Kidney (tissue), 14 donors: ENCODE results near the gene TRPC4AP. TPM values are rescaled to one million over a fixed set of nuclear protein-coding genes. Genes with fewer than 3 reads are reported as not detected.
A peak's percentile ranks its signal among the peaks of the same experiment; 100 is the strongest.

Experiments
- DNase-seq, 5 donors: peaks; one replicate each; pipeline ENCODE4 v3.0.0-alpha.2; 2013 to 2020
- FAIRE-seq: peaks from 2 replicates; lab custom pipeline; 2012; peaks lifted over from hg19 to GRCh38; lab: Jason Lieb, UNC
- H3K27ac ChIP-seq, 2 donors: one replicate each; pipeline ENCODE4 v1.7.0; 2013; ENCODE audit warnings: low read depth in 2 of 2, low read length in 2 of 2, inconsistent platforms in 1 of 2
- H3K27me3 ChIP-seq: one replicate; pipeline ENCODE4 v1.7.1; 2013; ENCODE audit warnings: low read length, inconsistent platforms; ENCODE audit not compliant: control insufficient read depth, insufficient read depth
- H3K36me3 ChIP-seq, 3 donors: one replicate each; pipeline versions ENCODE4 v1.7.0 to v1.7.1; 2013; ENCODE audit warnings: low read length in 3 of 3, control low read depth in 1 of 3, inconsistent platforms in 1 of 3; ENCODE audit not compliant: insufficient read depth in 3 of 3, control insufficient read depth in 2 of 3
- H3K4me1 ChIP-seq, 3 donors: one replicate each; pipeline versions ENCODE4 v1.7.0 to v1.7.1; 2013; ENCODE audit warnings: low read length in 3 of 3, inconsistent platforms in 1 of 3, low read depth in 1 of 3; ENCODE audit not compliant: control insufficient read depth in 2 of 3, insufficient read depth in 2 of 3
- H3K4me3 ChIP-seq, 3 donors: one replicate each; pipeline versions ENCODE4 v1.7.0 to v1.8.1; 2013; ENCODE audit warnings: low read length in 3 of 3, control low read depth in 1 of 3, inconsistent platforms in 1 of 3
- H3K9ac ChIP-seq, 3 donors: one replicate each; pipeline versions ENCODE4 v1.7.0 to v1.7.1; 2013; ENCODE audit warnings: low read length in 3 of 3, control low read depth in 1 of 3, inconsistent platforms in 1 of 3
- H3K9me3 ChIP-seq, 3 donors: one replicate each; pipeline versions ENCODE4 v1.7.0 to v1.7.1; 2013; ENCODE audit warnings: low read length in 3 of 3, control low read depth in 1 of 3, inconsistent platforms in 1 of 3; ENCODE audit not compliant: control insufficient read depth in 2 of 3, insufficient read depth in 1 of 3
- CTCF ChIP-seq: IDR thresholded peaks from 3 replicates; pipeline ENCODE4 v1.5.1; 2012; ENCODE audit warnings: mild to moderate bottlenecking, moderate library complexity, borderline replicate concordance; ENCODE audit not compliant: insufficient read depth; ENCODE audit errors: extremely low read depth
- intact Hi-C: fragments of 100-400 bp; cut with DNase I; formaldehyde crosslinking; loops from one replicate; pipeline ENCODE4 v1.11.1; 2022
- polyA plus RNA-seq: library from polyadenylated mRNA; stranded (reverse); fragments of 350-450 nt; fragmentation: Illumina TruSeq; extraction: RNeasy Lipid Tissue Mini Kit (QIAGEN cat#74804); gene quantifications from one replicate; pipeline ENCODE4 v1.2.3, GENCODE V29; 2014; ENCODE audit warnings: low read depth, low replicate concordance; ENCODE audit not compliant: insufficient read depth
- total RNA-seq: library from RNA; stranded (reverse); fragmentation: NEBNext Ultra II Directional; extraction: Animal tissue kit (Norgen Biotek cat#: 25700); gene quantifications from one replicate; pipeline ENCODE4 v1.2.1, GENCODE V29; 2021
- donor health status: control.
- donor health status: control.
- donor health status: control.
- donor health status: control.
- donor health status: control.
- donor health status: DM: yes; HTN: yes; CAD: no.
- donor health status: Normal renal cell carcinoma (clear cell type).

TRPC4AP gene
- total and polyA plus RNA-seq, 2 donors from 2014 or later, result 36.5 to 51.2 TPM

- no peak overlapping the region for H3K27ac ChIP-seq
Measured at GRCh38 chr20:35134880-35135279, 42.3 kb upstream of the TRPC4AP start.

GRCh38 chr20:35134472-35134871 lies 41.9 kb upstream of the TRPC4AP start:
- FAIRE-seq (no peak), DNase-seq (no peak)
- no peak for TF ChIP-seq CTCF
- H3K9me3 ChIP-seq, result no peaks in the 10 kb centered on the region
- peaks cover 5 to 34% (median 25%) of the 10 kb centered on the region in 3 donors for H3K36me3 ChIP-seq
- H3K4me3 ChIP-seq, result no peak overlapping the region
- intact Hi-C loops, result no loop called here
- no peaks in the 10 kb centered on the region for H3K27me3 ChIP-seq
- H3K4me1 ChIP-seq, result peaks cover 0 to 2% (median 0%) of the 10 kb centered on the region in 3 donors
- no peak overlapping the region for H3K9ac ChIP-seq
- H3K27ac ChIP-seq, result no peak overlapping the region

More at GRCh38 chr20:35134880-35135279, 42.3 kb upstream of the TRPC4AP start:
- intact Hi-C loops, result no loop called here
- Histone ChIP-seq H3K9ac (no peak overlapping the region), H3K9me3 (no peaks in the 10 kb centered on the region), H3K27me3 (no peaks in the 10 kb centered on the region), H3K4me1 (peaks cover 0 to 2% (median 0%) of the 10 kb centered on the region in 3 donors), H3K36me3 (peaks cover 5 to 34% (median 27%) of the 10 kb centered on the region in 3 donors), H3K4me3 (no peak overlapping the region)
- FAIRE-seq, result no peak
- no peak for DNase-seq
- TF ChIP-seq CTCF, result no peak

GRCh38 chr20:35133735-35134134 lies 41.1 kb upstream of the TRPC4AP start:
- no peaks in the 10 kb centered on the region for H3K9me3 ChIP-seq
- H3K27me3 ChIP-seq, result no peaks in the 10 kb centered on the region
- H3K27ac ChIP-seq, result no peak overlapping the region
- peaks cover 5 to 34% (median 25%) of the 10 kb centered on the region in 3 donors for H3K36me3 ChIP-seq
- no peak for TF ChIP-seq CTCF
- intact Hi-C loops, result no loop called here
- H3K4me3 ChIP-seq, result no peak overlapping the region
- DNase-seq (no peak), FAIRE-seq (no peak)
- H3K4me1 ChIP-seq, result peaks cover 0 to 2% (median 0%) of the 10 kb centered on the region in 3 donors
- no peak overlapping the region for H3K9ac ChIP-seq

GRCh38 chr20:35133031-35133430 lies 40.4 kb upstream of the TRPC4AP start:
- Histone ChIP-seq H3K36me3 (peaks cover 5 to 31% (median 25%) of the 10 kb centered on the region in 3 donors), H3K27ac (no peak overlapping the region), H3K9ac (no peak overlapping the region), H3K4me3 (no peak overlapping the region), H3K27me3 (no peaks in the 10 kb centered on the region), H3K4me1 (peaks cover 0 to 2% (median 0%) of the 10 kb centered on the region in 3 donors), H3K9me3 (no peaks in the 10 kb centered on the region)
- DNase-seq (peak in 3 of 5 donors; percentile 29 to 37 (median 31)), FAIRE-seq (no peak)
- TF ChIP-seq CTCF, result no peak
- intact Hi-C loops, result no loop called here
